NCI-H2107 (cell line): ENCODE measurements around the gene C11orf91.
A peak's percentile ranks its signal among the peaks of the same experiment; 100 is the strongest.

Source experiments
- DNase-seq: peaks from one replicate; lab custom pipeline; 2025; lab: John Stamatoyannopoulos, UW

Gene C11orf91

GRCh38 chr11:33668951-33669596 is 31.6 kb downstream of the C11orf91 start:
- no peak for DNase-seq

DNA sequence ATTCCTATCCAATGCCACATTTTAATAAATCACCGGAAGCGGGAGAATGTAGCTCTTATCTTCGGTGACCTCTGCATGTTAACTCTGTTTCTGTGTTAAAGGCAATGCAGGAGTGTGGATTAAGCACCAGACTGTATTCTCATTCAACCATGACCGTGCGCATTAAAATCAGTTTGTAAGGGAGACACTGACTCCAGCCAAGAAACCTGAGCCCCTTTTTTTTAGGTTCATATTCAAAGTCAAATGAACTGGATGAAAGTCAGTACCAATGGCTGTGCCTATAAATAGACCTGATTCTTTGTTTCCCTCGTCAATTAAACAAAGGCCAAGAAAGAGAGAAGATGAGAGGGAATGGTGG is 32.2 kb downstream of the C11orf91 start:
- DNase-seq = peak; percentile 71

DNA sequence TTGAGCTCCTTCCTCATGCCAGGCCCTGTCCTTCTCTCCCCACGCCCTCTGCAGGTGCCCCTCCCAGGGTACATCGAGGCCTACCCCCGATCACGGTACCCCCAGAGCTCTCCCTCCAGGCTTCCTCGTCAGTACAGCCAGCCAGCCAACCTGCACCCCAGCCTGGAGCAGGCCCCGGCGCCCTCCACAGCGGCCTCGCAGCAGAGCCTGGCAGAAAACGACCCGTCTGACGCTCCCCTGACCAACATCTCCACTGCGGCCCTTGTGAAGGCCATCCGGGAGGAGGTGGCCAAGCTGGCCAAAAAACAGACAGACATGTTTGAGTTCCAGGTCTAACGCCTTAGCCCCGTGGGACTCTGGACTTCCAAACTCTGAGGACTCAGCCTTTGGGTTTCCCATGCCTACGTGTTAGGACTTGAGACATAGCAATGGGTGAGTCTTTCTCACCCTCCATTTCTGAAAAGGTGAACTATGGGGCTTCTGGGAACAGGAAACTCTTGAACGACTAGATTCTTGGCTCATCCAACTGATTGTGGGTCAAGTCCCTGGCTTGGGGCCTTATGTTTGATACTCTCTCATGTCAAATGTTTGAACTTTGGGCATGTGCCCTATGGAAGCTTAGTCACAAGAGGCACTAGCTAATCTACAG is 32.7 kb downstream of the C11orf91 start:
- DNase-seq = no peak

GRCh38 chr11:33665350-33666106 is 35.1 kb downstream of the C11orf91 start:
- DNase-seq = no peak

- DNase-seq = no peak
These were observed 35.8 kb downstream of the C11orf91 start for GRCh38 chr11:33664827-33665226.

DNA sequence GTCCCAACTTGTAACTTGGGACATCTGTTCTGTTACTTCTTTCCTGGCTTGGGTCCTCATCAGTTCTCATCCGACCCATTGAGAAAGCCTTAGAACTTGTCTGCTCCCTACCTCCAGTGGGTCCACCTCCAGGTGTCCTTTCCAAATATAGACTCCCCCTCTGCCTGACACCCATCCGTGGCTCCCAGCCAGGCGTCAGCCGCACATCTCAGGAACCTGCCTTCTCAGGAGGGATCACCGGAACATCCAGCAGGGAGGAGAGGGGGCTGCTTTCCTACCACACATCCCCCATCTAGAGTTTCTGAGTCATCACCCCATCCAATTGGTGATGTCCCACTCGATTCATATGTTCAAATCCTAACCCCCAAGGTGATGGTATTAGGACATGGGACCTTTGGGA is 36.5 kb downstream of the C11orf91 start:
- DNase-seq = no peak

DNA sequence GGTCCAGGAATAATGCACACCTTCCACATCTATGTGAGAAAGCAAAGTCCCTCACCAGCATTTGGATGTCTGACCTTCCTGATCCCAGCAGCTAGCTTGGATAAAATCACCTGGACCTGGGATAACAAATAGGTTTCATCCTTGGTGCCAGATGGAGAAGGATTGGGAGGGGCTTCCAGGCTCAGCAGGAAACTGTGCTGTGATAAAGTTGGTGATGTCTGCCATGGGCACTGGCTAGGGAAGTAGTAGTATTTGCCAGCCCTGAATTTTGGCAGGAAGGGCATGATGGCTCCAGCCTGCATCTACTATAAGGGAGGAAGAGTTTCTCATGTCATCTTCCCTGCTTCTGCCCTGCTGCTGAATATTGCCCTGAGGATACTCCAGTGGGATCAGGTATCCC is 37.5 kb downstream of the C11orf91 start:
- DNase-seq = no peak

GRCh38 chr11:33661526-33661925 is 39.1 kb downstream of the C11orf91 start:
- peak; percentile 63 for DNase-seq

GRCh38 chr11:33660962-33661361 is 39.7 kb downstream of the C11orf91 start:
- DNase-seq = no peak

DNA sequence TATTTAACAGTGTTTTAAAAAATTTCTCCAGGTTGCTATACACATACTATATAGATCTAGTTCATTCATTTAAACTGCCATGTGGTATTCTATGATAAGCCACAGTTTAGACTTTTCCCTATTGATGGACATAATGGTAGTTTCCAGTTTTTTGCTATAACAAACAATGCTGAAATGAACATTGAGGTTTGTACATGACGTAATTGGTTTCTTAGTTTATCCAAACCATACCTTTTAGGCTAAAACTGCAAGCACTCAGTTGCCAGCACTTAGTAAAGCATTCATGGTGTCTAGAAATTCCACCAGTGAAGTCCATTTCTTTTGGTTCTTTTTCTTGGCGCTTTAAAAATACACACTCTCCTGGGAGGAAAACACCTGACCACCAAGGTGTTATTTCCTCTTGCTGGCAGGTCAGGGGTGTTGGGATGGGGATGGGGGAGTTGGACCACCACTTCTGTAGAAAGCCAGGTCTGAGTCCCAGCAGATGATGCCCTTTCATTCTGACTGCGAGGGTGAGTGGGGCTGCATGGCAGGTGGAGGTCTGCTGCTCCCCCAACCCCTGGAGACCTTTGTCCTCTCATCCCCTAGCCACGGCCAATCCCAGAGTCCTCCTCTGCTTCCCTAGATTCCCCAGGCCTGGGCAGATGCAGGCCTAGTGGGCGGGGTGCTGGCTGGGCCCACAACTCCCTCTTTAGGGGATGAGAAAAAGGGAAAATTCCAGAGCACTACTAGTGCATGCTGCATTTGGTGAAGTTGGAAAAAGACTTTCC is 41.1 kb downstream of the C11orf91 start:
- no peak for DNase-seq

DNA sequence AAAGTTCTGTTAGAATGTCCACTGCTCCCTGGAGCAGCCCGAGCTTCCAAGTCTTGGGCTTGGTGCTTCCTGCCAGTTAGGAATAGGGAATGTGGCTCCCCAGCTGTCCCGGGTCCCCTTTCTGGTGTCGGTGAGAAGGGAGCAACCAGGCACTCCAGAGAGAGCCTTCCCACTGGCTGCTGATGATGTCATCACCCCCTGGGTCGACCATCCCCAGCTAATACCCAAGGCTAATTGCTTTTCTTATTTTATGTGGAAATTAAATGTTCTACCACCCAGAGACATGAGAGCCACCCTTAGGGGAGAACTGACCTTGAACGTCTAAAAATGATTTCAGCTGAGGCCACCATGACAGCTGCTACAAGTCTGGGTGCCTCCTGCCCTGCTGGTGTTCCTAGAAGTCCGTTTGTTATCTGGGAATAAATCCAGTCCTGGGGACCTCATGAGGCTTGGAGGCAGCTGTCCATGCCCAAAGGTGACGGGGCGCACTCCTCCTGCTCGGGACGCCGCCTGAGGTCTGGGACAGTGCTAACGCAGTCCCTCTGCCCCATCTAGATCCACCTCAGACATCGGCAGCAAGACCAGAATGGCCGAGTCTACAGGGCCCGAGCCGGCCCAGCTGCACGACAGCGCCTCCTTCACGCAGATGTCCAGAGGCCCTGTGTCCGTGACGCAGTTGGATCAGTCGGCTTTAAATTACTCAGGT is 42.3 kb downstream of the C11orf91 start:
- DNase-seq = no peak

GRCh38 chr11:33657757-33658156 is 42.9 kb downstream of the C11orf91 start:
- DNase-seq = no peak

GRCh38 chr11:33656768-33657167 is 43.9 kb downstream of the C11orf91 start:
- no peak for DNase-seq

- DNase-seq = no peak
These were observed 44.6 kb downstream of the C11orf91 start for GRCh38 chr11:33655842-33656600.

- no peak for DNase-seq
These were observed 46.0 kb downstream of the C11orf91 start for GRCh38 chr11:33654594-33654993.

DNA sequence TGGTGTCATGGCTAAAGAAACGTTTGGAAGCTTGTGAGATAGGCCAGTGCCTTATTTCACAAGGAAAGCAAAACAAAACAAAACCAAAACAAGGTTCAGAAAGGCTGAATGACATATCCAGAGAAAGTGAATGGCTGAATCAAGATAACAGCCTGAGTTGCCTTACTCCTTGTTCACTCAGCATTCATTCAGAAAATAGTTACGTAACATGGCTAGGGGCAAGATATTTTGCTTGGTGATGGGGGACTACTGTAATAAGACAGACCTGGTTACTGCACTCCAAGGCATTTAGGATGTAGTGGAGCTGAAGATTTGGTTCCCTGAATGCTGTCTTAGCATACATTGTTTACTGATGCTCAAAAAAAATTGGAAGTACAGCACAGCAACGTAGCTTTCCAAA is 47.7 kb downstream of the C11orf91 start:
- DNase-seq = no peak

- no peak for DNase-seq
These were observed 48.2 kb downstream of the C11orf91 start for GRCh38 chr11:33652431-33652830.

DNA sequence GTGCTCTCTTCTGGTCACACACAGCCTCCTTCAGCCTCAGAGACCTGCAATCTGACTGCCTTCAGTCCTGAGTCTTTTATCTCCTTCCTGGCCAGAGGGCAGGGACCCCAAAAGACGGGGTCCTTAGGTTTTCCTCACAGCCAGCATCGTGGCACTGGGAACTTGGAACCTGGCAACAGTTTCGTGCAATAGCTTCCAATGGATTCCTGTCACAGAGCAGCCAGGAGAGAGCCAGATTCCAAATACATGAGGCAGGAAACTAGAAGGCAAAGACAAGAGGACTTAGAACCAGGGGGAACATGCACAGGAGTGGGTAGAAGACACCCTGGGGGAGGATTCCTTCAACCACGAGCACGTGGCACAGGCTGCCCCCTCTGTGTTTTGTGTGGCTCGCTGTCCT is 48.6 kb downstream of the C11orf91 start:
- DNase-seq = no peak

- no peak for DNase-seq
These were observed 49.1 kb downstream of the C11orf91 start for GRCh38 chr11:33651555-33651954.

- DNase-seq = no peak
These were observed 50.7 kb downstream of the C11orf91 start for GRCh38 chr11:33649944-33650343.
